ENCODE results near the gene POU6F2. TPM values are rescaled to one million over a fixed set of nuclear protein-coding genes. Genes with fewer than 3 reads are reported as not detected.
A peak's percentile ranks its signal among the peaks of the same experiment; 100 is the strongest.

POU6F2 gene
- total and polyA plus RNA-seq, 7 donors, result 0.01 TPM; not detected in 6

- peaks cover 0 to 34% (median 2%) of the 10 kb centered on the region in 3 donors for H3K27me3 ChIP-seq (ENCODE audit: insufficient read depth in 3 of 3, low read length in 2 of 3)
- 1 to 2% (median 2%) methylated on average over 28 to 40 of the region's 40 CpGs for WGBS, 3 donors
- H3K27ac ChIP-seq, result no peak overlapping the region
- intact Hi-C loops (cut with DNase I), result no loop called here
- H3K36me3 ChIP-seq (ENCODE audit: insufficient read depth in 1 of 2, low read depth in 1 of 2), result no peaks in the 10 kb centered on the region
- TF ChIP-seq CTCF (IDR thresholded peaks at IDR 0.05), result no peak
- H3K4me3 ChIP-seq, result peak overlapping the region; percentile 66
- no peaks in the 10 kb centered on the region for H3K9me3 ChIP-seq
- DNase-seq (peak in 1 of 2 donors; percentile 37), ATAC-seq (peak in 3 of 4 donors; percentile 35 to 63 (median 42))
- H3K4me1 ChIP-seq, result peaks cover 6% of the 10 kb centered on the region
These were observed 436.7 kb downstream of the POU6F2 start for GRCh38 chr7:39414224-39415035.

- 84 to 88% (median 85%) methylated on average over 13 of the region's 13 CpGs for WGBS, 3 donors
These were observed 437.5 kb downstream of the POU6F2 start for GRCh38 chr7:39415091-39415787.

GRCh38 chr7:39416866-39417265, 439.2 kb downstream of the POU6F2 start:
- no peaks in the 10 kb centered on the region for H3K36me3 ChIP-seq (ENCODE audit: insufficient read depth in 1 of 2, low read depth in 1 of 2)
- peaks cover 6% of the 10 kb centered on the region for H3K4me1 ChIP-seq
- H3K27me3 ChIP-seq (ENCODE audit: insufficient read depth in 3 of 3, low read length in 2 of 3), result peaks cover 0 to 31% (median 2%) of the 10 kb centered on the region in 3 donors
- H3K9me3 ChIP-seq, result no peaks in the 10 kb centered on the region
- TF ChIP-seq CTCF (IDR thresholded peaks at IDR 0.05), result no peak
- DNase-seq (no peak), ATAC-seq (no peak)
- H3K27ac ChIP-seq, result no peak overlapping the region
- intact Hi-C loops (cut with DNase I), result no loop called here
- 86 to 91% (median 90%) methylated on average over 3 of the region's 3 CpGs for WGBS, 3 donors
- H3K4me3 ChIP-seq, result no peak overlapping the region

More at GRCh38 chr7:39415091-39415787, 437.5 kb downstream of the POU6F2 start:
- H3K27ac ChIP-seq, result no peak overlapping the region
- no peaks in the 10 kb centered on the region for H3K9me3 ChIP-seq
- TF ChIP-seq CTCF (IDR thresholded peaks at IDR 0.05), result no peak
- H3K27me3 ChIP-seq (ENCODE audit: insufficient read depth in 3 of 3, low read length in 2 of 3), result peaks cover 0 to 28% (median 2%) of the 10 kb centered on the region in 3 donors
- no peaks in the 10 kb centered on the region for H3K36me3 ChIP-seq (ENCODE audit: insufficient read depth in 1 of 2, low read depth in 1 of 2)
- H3K4me1 ChIP-seq, result peaks cover 6% of the 10 kb centered on the region
- DNase-seq, result no peak
- peak overlapping the region; percentile 66 for H3K4me3 ChIP-seq
- no peak for ATAC-seq
- intact Hi-C loops (cut with DNase I), result no loop called here

GRCh38 chr7:39417642-39418041, 439.9 kb downstream of the POU6F2 start:
- H3K4me3 ChIP-seq, result no peak overlapping the region
- intact Hi-C loops (cut with DNase I), result no loop called here
- no peaks in the 10 kb centered on the region for H3K9me3 ChIP-seq
- DNase-seq (no peak), ATAC-seq (no peak)
- TF ChIP-seq CTCF (IDR thresholded peaks at IDR 0.05), result no peak
- H3K27me3 ChIP-seq (ENCODE audit: insufficient read depth in 3 of 3, low read length in 2 of 3), result peaks cover 0 to 25% (median 2%) of the 10 kb centered on the region in 3 donors
- WGBS, 3 donors, result 61 to 75% (median 66%) methylated on average over 1 of the region's 1 CpG
- H3K27ac ChIP-seq, result no peak overlapping the region
- peaks cover 6% of the 10 kb centered on the region for H3K4me1 ChIP-seq
- H3K36me3 ChIP-seq (ENCODE audit: insufficient read depth in 1 of 2, low read depth in 1 of 2), result no peaks in the 10 kb centered on the region

Data from psoas muscle (tissue), 8 donors.